Heart left ventricle (tissue), 13 donors: ENCODE results near the gene KRTAP12-4.

Source experiments
- CTCF ChIP-seq, 12 donors: fragments of 200-600 bp; sonication (generic) in 4 of 12; IDR thresholded peaks; one replicate each; pipeline versions ENCODE4 v1.5.0 to v1.8.0; 2018 to 2022; ENCODE audit warnings: antibody characterized with exemption in 12 of 12, mild to moderate bottlenecking in 5 of 12
- POLR2A ChIP-seq, 2 donors: fragments of 450-650 bp; IDR thresholded peaks; one replicate each; pipeline ENCODE4 v1.6.1; 2017; ENCODE audit warnings: antibody characterized with exemption in 2 of 2, mild to moderate bottlenecking in 2 of 2, moderate library complexity in 2 of 2
- donor health status: ischemic (EF 13 %, LVEDD 7.1; RV severe dilation, severe dysfunction).
- donor health status: DM: no; HTN: yes; CAD: no.
- donor health status: DM: no; HTN: no; CAD: no.
- donor health status: ischemic (EF 25% LVEDD 6.9; RV normal size, moderate dysfunction).
- donor health status: ischemic (EF 25% LVEDD 5.7; RV mildly dilated, moderate dysfunction).
- donor health status: ischemic (EF 35%, LVEDD 5.7; RV mildly dilated, moderate dysfunction).
- donor health status: nonischemic (EF 11% LVEDD 7.7; RV severe dilation, severe dysfunction).
- donor health status: DM: yes; HTN: yes; CAD: no.
- donor health status: PGD.
- donor health status: ischemic (EF 29% LVEDD 5.4; RV normal size, mild dysfunction).
- donor health status: nonischemic (EF 23%, LVEDD 6.1; RV moderate dilation, normal function).

- TF ChIP-seq CTCF (IDR thresholded peaks at IDR 0.05) (no peak), POLR2A (IDR thresholded peaks at IDR 0.05) (no peak)
Observed at GRCh38 chr21:44617071-44617501, 37.4 kb downstream of the KRTAP12-4 start.
